Stimulated activated CD8-positive, alpha-beta memory T cell treated with anti-CD3 and anti-CD28 coated beads, Interleukin-7, amount 100 ng/mL, for 4 hours (primary cell): Measurements from ENCODE around the gene SLC26A8.
"Not testable (repeated sequence)": the region's sequence is repeated elsewhere in the genome, so short reads cannot be mapped to it uniquely, and the experiment has no call there.

ENCODE experiments used
- DNase-seq, 2 donors: peaks; one replicate each; pipeline ENCODE4 v3.0.0-alpha.2; 2020; ENCODE audit warnings: low read depth in 2 of 2

The SLC26A8 gene

DNA sequence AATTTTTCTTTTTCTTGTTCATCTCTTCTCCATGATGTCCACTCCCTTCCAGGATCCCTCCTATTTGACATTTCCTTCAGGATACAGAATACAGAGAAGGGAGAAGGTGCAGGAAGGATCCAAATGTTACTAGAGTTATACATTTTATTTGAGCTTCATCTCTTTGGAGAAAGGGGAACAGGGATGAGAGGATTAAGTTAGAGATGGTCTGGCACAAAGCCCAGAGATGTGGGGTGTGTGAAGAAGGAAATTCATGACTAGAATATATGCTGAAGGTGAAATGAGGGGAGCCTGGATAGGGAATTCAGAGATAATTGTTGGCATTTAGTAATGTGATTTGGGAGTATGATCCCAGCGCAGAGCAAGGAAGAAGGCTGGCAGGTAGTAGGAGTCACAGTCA lies 81.1 kb downstream of the SLC26A8 start:
- no peak for DNase-seq

DNA sequence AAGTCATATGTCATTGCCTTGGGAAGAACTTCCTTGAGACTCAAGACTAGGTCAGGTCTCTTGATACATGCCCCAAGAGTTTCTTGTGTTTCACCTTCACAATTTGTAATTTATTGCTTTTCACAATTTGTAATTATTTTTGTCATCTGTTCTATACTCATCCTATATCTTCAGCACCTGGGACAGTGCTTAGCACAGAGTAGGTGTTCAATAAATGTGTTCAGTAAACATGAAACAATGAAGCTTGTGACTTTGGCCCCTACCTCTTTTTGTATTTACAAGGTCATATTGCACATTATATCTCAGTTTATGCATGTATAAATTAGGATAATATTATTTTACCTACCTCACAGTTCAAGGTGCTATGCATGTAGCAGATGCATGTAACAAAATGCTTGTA lies 82.1 kb downstream of the SLC26A8 start:
- DNase-seq, result no peak

DNA sequence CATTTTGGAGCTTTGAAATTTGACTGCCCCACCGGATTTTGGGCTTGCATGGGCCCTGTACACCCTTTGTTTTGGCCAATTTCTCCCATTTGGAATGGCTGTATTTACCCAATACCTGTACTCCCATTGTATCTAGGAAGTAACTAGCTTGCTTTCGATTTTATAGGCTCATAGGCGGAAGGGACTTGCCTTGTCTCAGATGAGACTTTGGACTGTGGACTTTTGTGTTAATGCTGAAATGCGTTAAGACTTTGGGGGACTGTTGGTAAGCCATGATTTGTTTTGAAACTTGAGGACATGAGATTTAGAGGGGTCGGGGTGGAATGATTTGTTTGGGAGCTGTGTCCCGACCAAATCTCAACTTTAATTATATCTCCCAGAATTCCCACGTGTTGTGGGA lies 83.3 kb downstream of the SLC26A8 start:
- not testable (repeated sequence) for DNase-seq

DNA sequence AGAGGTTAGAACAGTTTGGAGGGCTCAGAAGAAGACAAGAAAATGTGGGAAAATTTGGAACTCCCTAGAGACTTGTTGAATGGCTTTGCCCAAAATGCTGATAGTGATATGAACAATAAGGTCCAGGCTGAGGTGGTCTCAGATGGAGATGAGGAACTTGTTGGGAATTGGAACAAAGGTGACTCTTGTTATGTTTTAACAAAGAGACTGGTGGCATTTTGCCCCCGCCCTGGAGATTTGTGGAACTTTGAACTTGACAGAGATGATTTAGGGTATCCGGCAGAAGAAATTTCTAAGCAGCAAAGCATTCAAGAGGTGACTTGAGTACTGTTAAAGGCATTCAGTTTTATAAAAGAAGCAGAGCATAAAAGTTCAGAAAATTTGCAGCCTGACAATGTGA lies 84.4 kb downstream of the SLC26A8 start:
- not testable (repeated sequence) for DNase-seq

DNA sequence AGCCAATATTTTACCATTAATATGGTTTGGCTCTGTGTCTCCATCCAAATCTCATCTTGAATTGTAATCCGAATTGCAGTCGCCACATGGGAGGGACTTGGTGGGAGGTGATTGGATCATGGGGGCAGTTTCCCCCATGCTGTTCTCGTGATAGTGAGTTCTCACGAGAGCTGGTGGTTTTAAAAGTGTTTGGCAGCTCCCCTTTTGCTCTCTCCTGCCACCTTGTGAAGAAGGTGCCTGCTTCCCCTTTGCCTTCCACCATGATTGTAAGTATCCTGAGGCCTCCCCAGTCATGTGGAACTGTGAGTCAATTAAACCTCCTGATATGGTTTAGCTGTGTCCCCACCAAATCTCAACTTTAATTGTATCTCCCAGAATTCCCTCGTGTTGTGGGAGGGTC lies 85.2 kb downstream of the SLC26A8 start:
- DNase-seq, result not testable (repeated sequence)

DNA sequence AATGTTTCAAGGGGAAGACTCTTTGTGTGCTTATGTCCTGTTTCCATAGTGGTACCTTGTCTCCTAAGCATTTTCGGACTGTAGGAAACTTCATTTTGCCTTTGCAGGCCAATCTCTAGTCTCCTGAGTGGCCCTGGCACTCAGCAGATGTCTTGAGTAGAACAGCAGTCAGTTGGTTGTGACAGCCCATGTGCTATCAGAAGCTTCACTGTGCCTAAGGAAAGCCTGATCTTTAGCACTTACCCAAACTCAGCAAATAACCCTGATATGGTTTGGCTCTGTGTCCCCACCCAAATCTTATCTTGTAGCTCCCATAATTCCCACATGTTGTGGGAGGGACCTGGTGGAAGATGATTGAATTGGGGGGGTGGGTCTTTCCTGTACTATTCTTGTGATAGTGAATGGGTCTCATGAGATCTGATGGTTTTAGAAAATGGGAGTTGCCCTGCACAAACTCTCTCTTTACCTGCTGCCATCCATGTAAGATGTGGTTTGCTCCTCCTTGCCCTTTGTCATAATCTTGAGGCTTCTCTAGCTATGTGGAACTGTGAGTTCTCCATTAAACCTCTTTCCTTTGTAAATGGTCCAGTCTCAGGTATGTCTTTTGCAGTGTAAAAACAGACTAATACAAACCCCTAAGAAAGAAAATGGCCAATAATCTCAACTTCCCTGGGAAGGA lies 87.6 kb downstream of the SLC26A8 start:
- DNase-seq, result no peak

DNA sequence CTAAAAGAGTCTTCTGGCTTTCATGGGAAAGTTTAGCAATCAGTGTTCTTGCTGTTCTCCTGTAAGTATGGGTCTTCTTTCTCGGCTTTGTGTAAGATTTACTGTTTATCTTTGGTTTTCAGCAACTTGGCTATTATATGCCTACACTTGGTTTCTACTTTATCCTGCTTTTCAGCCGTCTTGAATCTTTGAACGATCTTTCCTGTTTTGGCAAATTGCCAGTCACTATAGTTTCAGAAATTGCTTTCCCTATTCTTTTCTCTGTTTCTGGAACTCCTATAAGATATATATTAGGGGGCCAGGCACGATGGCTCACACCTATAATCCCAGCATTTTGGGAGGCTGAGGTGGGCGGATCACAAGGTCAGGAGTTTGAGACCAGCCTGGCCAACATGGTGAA lies 89.0 kb downstream of the SLC26A8 start:
- DNase-seq, result no peak

DNA sequence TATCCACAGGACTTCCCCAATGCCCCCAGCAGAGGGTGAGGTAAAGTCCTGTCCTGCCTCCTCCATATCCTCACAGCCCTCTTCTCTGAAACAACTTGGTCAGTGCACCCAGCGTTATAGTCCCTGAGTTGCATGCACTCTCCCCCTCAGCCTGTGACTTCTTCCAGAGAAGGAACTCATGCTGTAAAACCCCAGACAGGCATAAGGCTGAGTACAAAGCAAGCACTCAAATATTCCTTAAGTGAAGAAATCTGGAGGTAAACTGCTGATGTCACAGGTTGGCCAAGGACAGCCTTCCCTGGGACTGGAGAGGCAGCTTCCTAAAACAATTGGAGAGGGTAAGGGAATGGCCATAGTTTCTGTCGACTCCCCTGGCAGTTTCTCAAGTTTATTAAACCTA lies 90.6 kb downstream of the SLC26A8 start:
- DNase-seq, result no peak

DNA sequence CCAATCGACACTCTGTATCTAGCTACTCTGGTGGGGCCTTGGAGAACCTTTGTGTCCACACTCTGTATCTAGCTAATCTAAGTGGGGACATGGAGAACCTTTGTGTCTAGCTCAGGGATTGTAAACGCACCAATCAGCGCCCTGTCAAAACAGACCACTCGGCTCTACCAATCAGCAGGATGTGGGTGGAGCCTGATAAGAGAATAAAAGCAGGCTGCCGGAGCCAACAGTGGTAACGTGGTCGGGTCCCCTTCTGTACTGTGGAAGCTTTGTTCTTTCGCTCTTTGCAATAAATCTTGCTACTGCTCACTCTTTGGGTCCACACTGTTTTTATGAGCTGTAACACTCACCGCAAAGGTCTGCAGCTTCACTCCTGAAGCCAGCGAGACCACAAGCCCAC lies 92.6 kb downstream of the SLC26A8 start:
- DNase-seq, result not testable (repeated sequence)

DNA sequence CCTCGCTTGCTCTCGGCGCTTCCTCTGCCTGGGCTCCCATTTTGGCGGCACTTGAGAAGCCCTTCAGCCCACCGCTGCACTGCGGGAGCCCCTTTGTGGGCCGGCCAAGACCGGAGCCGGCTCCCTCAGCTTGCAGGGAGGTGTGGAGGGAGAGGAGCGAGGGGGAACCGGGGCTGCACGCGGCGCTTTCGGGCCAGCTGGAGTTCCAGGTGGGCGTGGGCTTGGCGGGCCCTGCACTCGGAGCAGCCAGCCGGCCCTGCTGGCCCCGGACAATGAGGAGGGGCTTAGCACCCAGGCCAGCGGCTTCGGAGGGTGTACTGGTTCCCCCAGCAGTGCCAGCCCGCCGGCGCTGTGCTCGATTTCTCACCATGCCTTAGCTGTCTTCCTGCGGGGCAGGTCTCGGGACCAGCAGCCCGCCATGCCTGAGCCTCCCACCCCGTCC lies 93.3 kb downstream of the SLC26A8 start:
- DNase-seq, result no peak

DNA sequence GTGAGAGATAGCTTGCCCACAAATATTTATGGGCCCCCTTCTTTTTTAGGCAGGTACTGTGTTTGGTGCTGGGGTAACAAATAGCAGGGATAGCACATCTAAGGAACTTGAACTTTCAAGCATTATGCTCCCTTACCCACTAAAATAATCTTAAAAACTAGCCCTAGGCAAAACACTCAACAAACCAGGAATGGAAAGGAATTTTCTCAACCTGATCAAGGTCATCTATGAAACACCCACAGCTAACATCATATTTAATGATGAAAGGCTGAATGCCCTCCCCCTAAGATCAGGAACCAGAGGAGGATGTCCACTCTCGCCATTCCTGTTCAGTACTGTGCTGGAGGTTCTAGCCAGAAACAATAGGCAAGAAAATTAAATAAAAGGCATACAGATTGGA lies 94.8 kb downstream of the SLC26A8 start:
- no peak for DNase-seq

DNA sequence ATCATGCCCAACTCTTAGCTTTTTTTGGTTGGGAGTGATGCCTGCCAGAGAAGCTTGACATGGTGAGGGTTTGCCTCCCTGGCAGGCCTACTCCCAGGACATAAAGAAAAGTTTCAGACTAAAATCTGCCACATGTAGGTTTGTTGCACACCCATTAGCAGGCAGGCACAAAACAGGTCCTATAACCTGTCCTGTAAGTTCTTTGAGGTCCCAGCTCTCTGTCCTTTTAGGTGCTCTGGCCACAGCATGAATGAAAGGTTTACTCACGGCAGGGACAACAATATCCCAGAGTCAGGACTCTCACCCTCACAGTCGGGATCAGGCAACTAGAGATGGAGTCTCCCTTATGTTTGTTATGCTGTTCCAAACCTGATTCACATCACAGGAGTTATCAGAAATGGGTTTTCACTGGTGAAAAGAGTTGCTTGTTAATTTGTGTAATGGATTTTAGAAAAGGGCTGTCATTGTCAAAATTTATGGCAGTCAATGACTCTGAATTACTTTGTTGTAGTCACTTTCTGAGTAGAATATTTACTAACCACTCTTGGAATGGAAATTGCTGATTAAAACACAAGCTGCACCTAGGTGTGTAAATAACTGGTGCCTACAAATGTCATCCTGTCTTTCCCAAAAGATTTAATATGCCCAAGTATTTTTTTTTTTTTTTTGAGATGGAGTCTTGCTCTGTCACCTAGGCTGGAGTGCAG lies 97.8 kb downstream of the SLC26A8 start:
- DNase-seq, result no peak

DNA sequence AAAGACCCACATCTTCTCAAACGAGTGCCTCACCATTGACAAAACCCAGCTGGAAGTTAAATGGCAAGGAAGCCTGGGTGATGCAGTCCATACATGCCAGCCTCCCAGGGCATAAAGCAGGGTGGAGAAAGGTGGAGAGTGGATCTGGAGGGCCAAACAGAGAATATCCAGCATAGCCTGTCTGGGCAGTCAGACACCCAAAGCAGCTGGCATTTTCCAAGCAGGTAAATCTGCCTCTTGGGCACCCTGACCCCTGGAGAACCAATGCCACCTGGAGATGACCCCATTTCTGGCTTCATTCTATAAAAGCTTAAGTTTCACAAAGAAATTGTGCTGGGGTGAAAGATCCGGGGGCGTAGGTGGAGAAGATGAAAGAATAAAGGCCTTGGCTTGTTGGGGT lies 98.5 kb downstream of the SLC26A8 start:
- DNase-seq, result no peak

DNA sequence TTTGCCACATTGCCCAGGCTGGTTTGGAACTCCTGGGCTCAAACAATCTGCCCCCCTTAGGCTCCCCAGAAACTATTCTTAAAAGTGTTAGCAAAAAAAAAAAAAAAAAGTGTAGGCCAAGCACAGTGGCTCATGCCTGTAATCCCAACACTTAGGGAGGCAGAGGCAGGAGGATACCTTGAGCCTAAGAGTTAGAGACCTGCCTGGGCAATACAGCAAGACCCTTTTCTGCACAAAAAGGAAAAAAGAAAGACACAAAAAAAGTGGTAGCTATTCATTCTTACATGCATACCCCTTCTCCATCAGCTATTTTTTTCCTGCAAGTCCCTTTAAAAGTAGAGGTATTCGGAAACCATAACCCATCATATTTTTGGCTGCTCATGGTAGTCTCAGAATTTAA lies 100.3 kb downstream of the SLC26A8 start:
- no peak for DNase-seq

DNA sequence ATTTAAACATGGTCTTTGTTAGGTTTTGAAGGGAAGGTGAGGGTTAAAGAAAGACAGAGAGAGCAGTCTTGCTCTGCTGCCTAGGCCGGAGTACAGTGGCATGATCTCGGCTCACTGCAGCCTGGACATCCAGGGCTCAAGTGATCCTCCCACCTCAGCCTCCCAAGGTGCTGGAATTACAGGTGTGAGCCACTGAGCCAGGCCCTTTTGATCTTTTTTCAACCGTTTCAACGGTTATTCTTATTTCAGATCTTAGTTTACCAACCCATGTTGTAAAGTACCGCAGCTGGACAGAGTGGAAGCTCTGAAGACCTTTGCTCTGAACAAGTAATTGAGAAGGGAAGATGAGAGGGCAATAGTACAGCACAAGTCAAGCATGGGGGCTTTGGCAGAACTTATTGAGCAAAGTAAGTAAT lies 102.3 kb downstream of the SLC26A8 start:
- no peak for DNase-seq

DNA sequence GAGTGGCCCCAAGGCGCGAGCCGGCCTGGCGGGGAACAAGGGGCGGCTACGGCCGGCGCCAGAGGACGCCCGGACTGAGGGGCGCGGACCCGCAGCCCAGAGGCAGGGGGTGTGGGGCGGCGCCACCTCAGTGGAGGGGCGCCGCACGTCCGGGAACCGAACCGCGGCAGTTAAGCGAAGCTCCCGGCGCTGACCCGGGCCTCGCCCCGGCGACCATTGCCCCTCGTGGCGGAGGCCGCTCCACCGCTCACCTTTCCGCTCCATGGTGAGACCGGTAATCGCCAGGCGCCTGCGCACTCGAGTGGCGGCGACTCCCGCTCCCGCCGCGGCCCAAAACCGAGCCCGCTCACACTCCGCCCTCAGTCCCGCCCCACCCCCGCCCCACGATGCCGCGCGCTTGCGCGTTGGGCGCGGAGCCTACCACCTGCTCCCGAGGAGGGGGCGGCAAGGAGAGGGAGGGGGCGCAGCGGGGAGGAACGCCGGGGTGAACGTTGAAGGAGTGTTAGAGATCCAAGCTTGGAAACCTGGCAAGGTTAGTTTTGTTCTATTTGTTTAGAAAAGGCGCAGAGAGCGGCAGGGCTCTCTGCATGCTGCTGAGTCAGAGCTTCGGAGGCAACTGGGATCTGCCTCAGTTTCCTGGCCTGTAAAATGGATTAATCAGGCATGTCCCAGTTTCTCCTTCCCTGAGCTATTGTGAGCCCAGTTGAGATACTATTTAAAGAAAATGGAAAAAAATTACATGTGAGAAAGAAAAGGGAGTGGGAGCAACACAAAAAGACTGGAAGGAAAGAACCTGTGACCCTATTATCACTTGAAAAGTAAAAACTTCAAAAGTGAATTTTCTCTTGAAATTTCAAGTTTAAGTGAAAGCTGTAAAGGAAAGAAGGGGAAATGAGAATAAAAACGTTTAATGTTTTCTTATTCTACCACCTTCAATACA lies 103.4 kb downstream of the SLC26A8 start, which contains the start of gene SRPK1:
TSS of gene SRPK1 (minus strand) at position 306 of the 940 bp plus-strand sequence. CDS start at position 264, 42 bp downstream.
- DNase-seq, result peak; percentile 76 to 84

DNA sequence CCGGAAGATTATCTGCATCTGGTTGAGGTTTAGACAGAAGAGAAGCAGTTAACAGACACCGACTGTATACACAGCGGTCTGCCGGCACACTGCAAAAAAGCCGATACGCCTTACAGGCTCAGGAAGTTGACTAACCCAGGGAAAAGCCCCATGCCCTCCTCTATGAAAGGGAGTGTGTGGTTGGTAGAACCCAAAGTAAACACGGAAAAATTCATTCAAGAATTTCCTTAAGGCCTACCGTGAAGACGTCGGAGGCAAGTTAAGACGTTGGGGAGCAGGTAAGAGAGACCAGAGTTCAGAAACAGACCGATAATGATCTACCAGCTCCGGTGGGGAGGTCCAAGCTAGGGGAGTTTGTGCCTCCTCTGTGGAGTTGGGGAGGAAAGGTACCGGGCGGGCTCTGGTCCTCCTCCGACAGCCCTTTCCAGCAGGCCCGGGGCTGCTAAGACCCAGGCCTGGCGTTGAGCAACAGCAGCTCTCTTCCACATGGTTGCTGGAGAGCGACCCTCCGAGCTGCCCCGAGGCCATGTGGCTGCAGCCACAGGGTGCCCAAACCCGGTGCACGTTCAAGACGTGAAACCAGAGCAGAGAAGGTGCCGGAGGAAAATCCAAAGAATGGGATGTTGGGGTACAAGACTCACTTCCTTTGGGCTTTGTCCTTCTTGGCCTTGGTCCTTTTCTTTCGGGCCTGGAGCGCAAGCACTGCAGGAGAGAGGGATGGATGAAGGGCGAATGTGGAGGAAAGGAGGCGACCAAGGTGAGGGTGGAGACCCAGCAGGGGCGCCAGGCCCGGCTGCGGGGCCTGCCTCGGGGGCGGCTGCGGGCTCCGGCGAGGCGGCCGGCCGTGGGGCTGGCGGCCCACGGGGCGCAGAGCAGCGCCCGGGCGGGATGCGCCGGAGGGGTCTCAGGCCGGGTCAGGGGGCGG lies 104.4 kb downstream of the SLC26A8 start:
- DNase-seq, result peak; percentile 34 to 38

DNA sequence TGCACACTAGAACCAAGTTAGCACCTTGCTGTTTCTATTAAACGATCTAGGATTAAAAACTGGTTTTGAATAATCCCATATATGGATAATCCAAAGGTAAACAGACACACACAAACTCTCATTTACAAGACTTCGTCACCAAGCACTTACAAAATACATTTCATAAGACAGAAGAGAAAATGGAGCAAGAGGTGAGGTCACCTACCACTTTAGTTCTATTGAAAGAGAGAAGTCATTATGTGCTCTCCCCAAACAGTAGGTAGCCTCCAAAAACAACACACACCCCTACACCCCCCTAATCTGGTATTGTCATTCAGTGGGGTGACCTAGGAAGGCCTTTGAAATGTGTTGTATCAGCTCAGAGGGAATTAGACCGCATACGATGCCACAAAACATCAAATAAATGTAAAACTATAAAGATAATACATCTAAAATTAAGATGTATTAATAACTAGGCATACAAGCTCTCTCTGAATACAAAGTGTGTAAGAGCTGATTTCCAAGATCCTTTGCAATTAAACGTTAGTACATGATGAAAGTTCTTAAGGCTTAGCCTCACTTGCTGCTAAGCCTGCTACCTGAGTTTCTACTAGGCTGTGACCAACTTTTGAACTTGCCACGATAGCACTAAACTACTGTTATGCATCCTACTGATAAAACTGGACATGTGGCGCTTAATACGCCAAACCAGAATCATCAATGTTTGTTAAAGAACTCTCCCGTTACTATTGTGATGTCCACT lies 105.2 kb downstream of the SLC26A8 start:
- no peak for DNase-seq

DNA sequence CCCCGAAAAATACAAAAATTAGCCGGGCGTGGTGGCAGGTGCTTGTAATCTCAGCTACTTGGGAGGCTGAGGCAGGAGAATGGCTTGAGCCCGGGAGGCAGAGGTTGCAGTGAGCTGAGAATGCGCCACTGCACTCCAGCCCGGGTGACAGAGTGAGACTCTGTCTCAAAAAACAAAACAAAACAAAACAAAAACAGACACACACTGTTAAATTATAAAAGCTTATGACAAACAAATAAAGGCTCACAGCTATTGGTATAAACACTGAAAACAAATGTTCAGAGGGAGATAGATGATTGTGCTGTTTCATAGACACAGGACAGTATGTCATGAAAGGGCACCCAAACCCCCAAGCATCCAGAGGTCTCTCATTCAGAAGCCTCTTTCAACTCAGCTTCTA lies 107.5 kb downstream of the SLC26A8 start:
- not testable (repeated sequence) for DNase-seq

DNA sequence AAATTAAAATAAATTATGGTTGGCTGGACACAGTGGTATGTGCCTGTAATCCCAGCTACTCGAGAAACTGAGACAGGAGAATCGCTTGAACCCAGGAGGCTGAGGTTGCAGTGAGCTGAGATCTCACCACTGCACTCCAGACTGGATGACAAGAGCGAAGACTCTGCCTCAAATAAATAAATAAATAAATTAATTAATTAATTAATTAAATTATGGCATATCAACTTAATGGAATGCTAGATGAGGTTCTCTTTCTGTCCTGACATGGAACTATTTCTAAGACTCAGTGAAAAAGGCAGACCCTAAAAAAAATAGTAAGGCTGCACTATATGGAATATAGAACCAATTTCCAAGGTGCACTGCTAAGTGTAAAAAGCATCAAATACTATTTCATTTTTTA lies 108.4 kb downstream of the SLC26A8 start:
- DNase-seq, result no peak
